Tibial nerve (tissue), 4 donors: Measurements from ENCODE around the gene LINC01488. TPM values are rescaled to one million over a fixed set of nuclear protein-coding genes. Genes with fewer than 3 reads are reported as not detected.

Experiments used
- DNase-seq, 2 donors: peaks; one replicate each; pipeline ENCODE4 v3.0.0-alpha.2; 2019; ENCODE audit warnings: low spot score in 2 of 2
- H3K27ac ChIP-seq, 4 donors: fragments of 200-600 bp; sonication (generic) in 3 of 4; one replicate each; pipeline ENCODE4 v1.5.1; 2017 to 2019; ENCODE audit warnings: mild to moderate bottlenecking in 1 of 4
- H3K27me3 ChIP-seq, 2 donors: fragments of 200-600 bp; sonication (generic) in 1 of 2; one replicate each; pipeline versions ENCODE4 v1.5.1 to v1.6.0; 2017 to 2019
- H3K36me3 ChIP-seq, 3 donors: fragments of 200-600 bp; sonication (generic); one replicate each; pipeline ENCODE4 v1.5.1; 2018 to 2019
- H3K4me1 ChIP-seq, 4 donors: fragments of 200-600 bp; sonication (generic) in 3 of 4; one replicate each; pipeline ENCODE4 v1.5.1; 2017 to 2019
- H3K4me3 ChIP-seq, 4 donors: fragments of 200-600 bp; sonication (generic) in 3 of 4; one replicate each; pipeline ENCODE4 v1.5.1; 2017 to 2019; ENCODE audit warnings: mild to moderate bottlenecking in 1 of 4, moderate library complexity in 1 of 4
- H3K9me3 ChIP-seq, 4 donors: fragments of 200-600 bp; sonication (generic) in 3 of 4; one replicate each; pipeline ENCODE4 v1.5.1; 2017 to 2019
- CTCF ChIP-seq, 5 experiments: fragments of 200-600 bp in 3 of 5; fragments of 450-650 bp in 2 of 5; sonication (generic) in 3 of 5; IDR thresholded peaks; one replicate each; pipeline ENCODE4 v1.5.1; 2016 to 2019; ENCODE audit warnings: antibody characterized with exemption in 5 of 5, mild to moderate bottlenecking in 3 of 5, moderate library complexity in 2 of 5
- EP300 ChIP-seq, 2 donors: sonication (generic); formaldehyde crosslinking; IDR thresholded peaks; one replicate each; pipeline ENCODE4 v1.6.1; 2017; ENCODE audit warnings: antibody characterized with exemption in 2 of 2, mild to moderate bottlenecking in 1 of 2
- POLR2A ChIP-seq, 2 donors: fragments of 450-650 bp; IDR thresholded peaks; one replicate each; pipeline ENCODE4 v1.6.1; 2017; ENCODE audit warnings: antibody characterized with exemption in 2 of 2, mild to moderate bottlenecking in 2 of 2, moderate library complexity in 2 of 2
- WGBS, 2 donors: methylation state at CpG; one replicate each; pipeline ENCODE4 v1.1.5; 2018; 5-methylcytosine and 5-hydroxymethylcytosine counted together
- total RNA-seq, 4 donors: library from RNA; depleted of rRNA; stranded (reverse); fragments of >200 nt; gene quantifications; one replicate each; pipeline ENCODE4 v1.1.0, GENCODE V29; 2016

LINC01488 gene
- total RNA-seq, 4 donors from 2014 or later, result not detected

GRCh38 chr11:69530278-69531070 is 49.0 kb downstream of the LINC01488 start:
- no peak overlapping the region for H3K4me3 ChIP-seq
- TF ChIP-seq CTCF (IDR thresholded peaks at IDR 0.05), result no peak
- H3K27me3 ChIP-seq, result no peaks in the 10 kb centered on the region
- H3K27ac ChIP-seq, result no peak overlapping the region
- H3K36me3 ChIP-seq, result no peaks in the 10 kb centered on the region
- no peak for DNase-seq
- WGBS, 2 donors, result 79 to 84% methylated on average over 19 of the region's 19 CpGs
- H3K4me1 ChIP-seq, result no peaks in the 10 kb centered on the region
- H3K9me3 ChIP-seq, result no peaks in the 10 kb centered on the region

DNA sequence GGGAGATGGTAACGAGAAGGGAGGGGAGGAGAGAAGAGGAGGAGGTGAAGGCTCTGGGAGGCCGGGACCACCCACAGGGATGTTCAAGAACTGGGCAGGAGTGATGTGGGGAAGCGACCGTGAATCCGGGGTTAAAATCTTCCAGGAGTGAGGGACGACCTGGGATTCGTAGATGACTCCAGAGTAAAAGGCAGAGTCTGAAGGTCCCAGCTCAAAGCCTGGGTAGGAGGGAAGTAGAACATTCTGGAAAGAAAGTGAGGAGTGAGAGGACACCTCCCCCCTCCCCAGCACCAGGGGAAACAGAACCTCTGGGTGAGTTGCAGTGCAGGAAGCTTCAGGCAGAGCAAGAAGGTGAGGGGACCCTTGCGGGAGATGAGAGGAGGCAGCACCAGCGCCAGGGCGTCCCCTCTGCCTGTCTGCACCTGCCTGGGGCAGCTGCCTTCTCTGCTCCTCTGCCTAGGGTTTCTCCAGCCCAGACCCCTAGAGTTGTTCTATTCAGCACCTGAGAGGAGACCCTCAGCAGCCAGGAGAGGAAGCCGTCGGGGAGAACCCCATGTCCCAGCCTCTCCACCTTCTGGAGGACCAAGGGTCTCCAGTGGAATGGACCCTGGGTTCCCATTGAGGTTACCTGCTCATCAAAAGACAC is 49.7 kb downstream of the LINC01488 start:
- 79 to 83% methylated on average over 12 of the region's 12 CpGs for WGBS, 2 donors
- no peaks in the 10 kb centered on the region for H3K36me3 ChIP-seq
- no peaks in the 10 kb centered on the region for H3K4me1 ChIP-seq
- no peaks in the 10 kb centered on the region for H3K9me3 ChIP-seq
- H3K27ac ChIP-seq, result no peak overlapping the region
- TF ChIP-seq EP300 (IDR thresholded peaks at IDR 0.05), result no peak
- no peak for TF ChIP-seq CTCF (IDR thresholded peaks at IDR 0.05)
- no peak for TF ChIP-seq POLR2A (IDR thresholded peaks at IDR 0.05)
- DNase-seq, result no peak
- H3K4me3 ChIP-seq, result no peak overlapping the region
- no peaks in the 10 kb centered on the region for H3K27me3 ChIP-seq

DNA sequence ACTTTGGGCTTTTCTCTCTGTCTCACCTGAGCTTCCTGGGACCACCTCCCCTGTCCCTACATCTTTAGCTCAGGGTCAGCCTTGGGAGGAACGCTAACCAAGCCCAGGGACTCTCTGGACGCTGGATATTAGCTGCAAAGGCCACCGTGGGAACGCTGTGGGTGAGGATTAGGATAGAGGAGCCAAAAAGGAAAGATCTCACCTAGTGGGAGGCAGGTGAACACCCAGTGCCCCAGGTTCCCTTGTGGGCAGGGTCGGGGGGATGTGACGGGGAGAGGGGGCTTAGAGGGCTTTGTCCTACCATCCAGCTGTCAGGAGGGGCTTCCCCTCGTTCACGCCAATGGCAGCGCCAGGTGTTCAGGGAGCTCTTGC is 50.2 kb downstream of the LINC01488 start:
- 86 to 95% methylated on average over 9 of the region's 9 CpGs for WGBS, 2 donors
- Histone ChIP-seq H3K9me3 (no peaks in the 10 kb centered on the region), H3K4me3 (no peak overlapping the region), H3K4me1 (no peaks in the 10 kb centered on the region), H3K27ac (no peak overlapping the region), H3K36me3 (no peaks in the 10 kb centered on the region), H3K27me3 (no peaks in the 10 kb centered on the region)
- TF ChIP-seq CTCF (IDR thresholded peaks at IDR 0.05) (no peak), POLR2A (IDR thresholded peaks at IDR 0.05) (no peak), EP300 (IDR thresholded peaks at IDR 0.05) (no peak)
- DNase-seq, result no peak

DNA sequence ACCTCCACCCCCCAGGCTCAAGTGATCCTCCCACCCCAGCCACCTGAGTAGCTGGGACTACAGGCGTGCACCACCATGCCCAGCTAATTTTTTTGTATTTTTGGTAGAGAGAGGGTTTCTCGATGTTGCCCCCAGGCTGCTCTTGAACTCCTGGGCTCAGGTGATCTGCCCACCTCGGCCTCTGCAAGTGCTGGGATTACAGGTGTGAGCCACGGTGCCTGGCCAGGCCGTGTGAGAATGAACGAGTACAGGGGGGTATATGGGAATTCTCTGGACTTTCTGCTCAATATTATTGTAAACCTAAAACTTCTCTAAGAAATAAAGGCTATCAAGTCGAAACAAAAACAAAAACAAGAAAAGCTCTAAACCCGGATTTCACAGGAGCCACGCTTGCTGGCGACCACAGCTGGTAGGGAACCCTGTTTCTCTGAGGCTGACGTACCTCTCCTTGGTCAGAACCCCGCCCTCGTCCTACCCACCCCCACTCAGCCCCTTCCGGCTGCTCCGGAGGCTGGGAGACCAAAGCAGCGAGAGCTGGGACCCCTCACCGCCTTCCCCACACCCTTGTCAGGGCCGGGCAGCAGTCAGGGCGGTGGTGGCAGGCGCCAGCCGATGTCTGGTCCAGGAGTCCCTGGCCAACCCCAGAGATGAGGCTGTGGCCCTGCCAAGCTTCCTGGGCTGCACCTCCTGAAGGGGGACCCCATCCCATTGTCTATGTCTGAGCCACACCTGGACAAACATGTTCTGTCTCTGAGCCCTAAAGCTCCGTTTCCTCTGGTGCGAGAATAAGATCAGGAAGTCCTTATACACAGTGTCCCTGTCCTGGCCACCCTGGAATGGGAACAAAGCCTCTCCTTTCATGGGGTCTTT is 52.1 kb downstream of the LINC01488 start:
- DNase-seq, result no peak
- TF ChIP-seq EP300 (IDR thresholded peaks at IDR 0.05), result no peak
- 66 to 78% methylated on average over 22 to 23 of the region's 23 CpGs for WGBS, 2 donors
- Histone ChIP-seq H3K4me3 (no peak overlapping the region), H3K36me3 (no peaks in the 10 kb centered on the region), H3K4me1 (peaks cover 0 to 2% (median 0%) of the 10 kb centered on the region in 4 donors), H3K27ac (no peak overlapping the region), H3K27me3 (no peaks in the 10 kb centered on the region), H3K9me3 (no peaks in the 10 kb centered on the region)

- Histone ChIP-seq H3K9me3 (no peaks in the 10 kb centered on the region), H3K4me3 (no peak overlapping the region), H3K27me3 (no peaks in the 10 kb centered on the region), H3K36me3 (no peaks in the 10 kb centered on the region), H3K27ac (no peak overlapping the region), H3K4me1 (peaks cover 0 to 8% (median 3%) of the 10 kb centered on the region in 4 donors)
- TF ChIP-seq CTCF (IDR thresholded peaks at IDR 0.05) (no peak), EP300 (IDR thresholded peaks at IDR 0.05) (no peak), POLR2A (IDR thresholded peaks at IDR 0.05) (no peak)
- 67 to 77% methylated on average over 9 to 14 of the region's 14 CpGs for WGBS, 2 donors
- DNase-seq, result no peak
Measured at GRCh38 chr11:69534166-69534530, 52.7 kb downstream of the LINC01488 start.
